ENCODE results near the gene CNTFR.

CNTFR gene

GRCh38 chr9:34635556-34635955, 46.0 kb upstream of the CNTFR start:
- ChIA-PET CTCF (interaction anchor here (0.5 to 2.1 kb wide), 7 partner anchors 25 to 688 kb away, joined by 3 to 10 read pairs (median 4); no protein-coding TSS in a partner anchor), POLR2A (ENCODE audit: low non-redundant PET) (interaction anchor here (0.6 to 1.1 kb wide), 3 partner anchors 11 to 230 kb away, joined by 3 read pairs; partner anchors contain the start of gene GALT)
- DNase-seq (ENCODE audit: low spot score) = no peak
- TF ChIP-seq, protein P1, sequence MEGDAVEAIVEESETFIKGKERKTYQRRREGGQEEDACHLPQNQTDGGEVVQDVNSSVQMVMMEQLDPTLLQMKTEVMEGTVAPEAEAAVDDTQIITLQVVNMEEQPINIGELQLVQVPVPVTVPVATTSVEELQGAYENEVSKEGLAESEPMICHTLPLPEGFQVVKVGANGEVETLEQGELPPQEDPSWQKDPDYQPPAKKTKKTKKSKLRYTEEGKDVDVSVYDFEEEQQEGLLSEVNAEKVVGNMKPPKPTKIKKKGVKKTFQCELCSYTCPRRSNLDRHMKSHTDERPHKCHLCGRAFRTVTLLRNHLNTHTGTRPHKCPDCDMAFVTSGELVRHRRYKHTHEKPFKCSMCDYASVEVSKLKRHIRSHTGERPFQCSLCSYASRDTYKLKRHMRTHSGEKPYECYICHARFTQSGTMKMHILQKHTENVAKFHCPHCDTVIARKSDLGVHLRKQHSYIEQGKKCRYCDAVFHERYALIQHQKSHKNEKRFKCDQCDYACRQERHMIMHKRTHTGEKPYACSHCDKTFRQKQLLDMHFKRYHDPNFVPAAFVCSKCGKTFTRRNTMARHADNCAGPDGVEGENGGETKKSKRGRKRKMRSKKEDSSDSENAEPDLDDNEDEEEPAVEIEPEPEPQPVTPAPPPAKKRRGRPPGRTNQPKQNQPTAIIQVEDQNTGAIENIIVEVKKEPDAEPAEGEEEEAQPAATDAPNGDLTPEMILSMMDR (conservative IDR thresholded peaks at IDR 0.05; ENCODE audit: low read depth) = no peak
- H3K27ac ChIP-seq = peak overlapping the region; percentile 79

GRCh38 chr9:34634551-34635248, 45.2 kb upstream of the CNTFR start:
- H3K27ac ChIP-seq = peak overlapping the region; percentile 79
- ChIA-PET POLR2A (ENCODE audit: low non-redundant PET) (interaction anchor here (0.6 to 1.1 kb wide), 4 partner anchors 12 to 162 kb away, joined by 3 to 10 read pairs (median 4); partner anchors contain the start of gene GALT), CTCF (interaction anchor here (0.5 to 2.1 kb wide), 22 partner anchors 9 to 1064 kb away, joined by 3 to 12 read pairs (median 6); partner anchors contain the start of genes DCTN3, GALT and IL11RA)
- TF ChIP-seq, protein P1 (conservative IDR thresholded peaks at IDR 0.05; ENCODE audit: low read depth) = no peak
- DNase-seq (ENCODE audit: low spot score) = no peak

DNA sequence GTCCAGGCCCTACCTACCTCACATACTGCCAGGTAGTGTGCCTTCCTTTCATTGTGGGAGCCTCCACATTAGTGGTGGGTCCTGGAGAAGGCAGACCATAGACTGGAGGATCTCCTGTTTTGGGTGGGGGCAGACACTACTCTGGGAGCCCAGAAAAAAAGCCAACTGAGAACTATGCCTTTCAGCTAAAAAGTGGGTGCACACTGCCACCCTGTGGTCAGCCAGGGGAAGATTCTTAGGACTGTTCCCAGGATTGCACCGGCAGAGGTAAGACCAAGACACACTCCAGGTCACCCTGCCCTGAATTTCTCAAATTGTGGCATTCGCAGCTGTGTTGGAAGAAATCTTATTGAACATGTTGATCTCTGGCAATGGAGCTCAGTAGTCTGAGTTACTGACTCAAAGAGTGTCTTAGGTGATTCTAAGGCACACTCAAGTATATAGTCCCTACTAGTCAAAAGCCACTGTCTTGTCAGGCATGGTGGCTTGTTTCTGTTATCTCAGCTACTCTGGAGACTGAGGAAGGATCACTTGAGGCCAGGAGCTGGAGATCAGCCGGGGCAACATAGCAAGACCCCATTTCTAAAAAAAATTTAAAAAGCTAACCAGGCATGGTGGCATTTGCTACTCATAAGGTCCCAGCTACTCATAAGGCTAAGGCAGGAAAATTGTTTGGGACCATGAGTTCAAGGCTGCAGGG, 44.5 kb upstream of the CNTFR start:
- CTCF ChIA-PET = interaction anchor here (0.6 to 2.1 kb wide), 25 partner anchors 9 to 1469 kb away, joined by 3 to 12 read pairs (median 6); partner anchors contain the start of genes DCTN3, GALT and IL11RA
- no peak overlapping the region for H3K27ac ChIP-seq
- POLR2A ChIA-PET (ENCODE audit: low non-redundant PET) = interaction anchor here (0.7 kb wide), 2 partner anchors 24 to 163 kb away, joined by 4 to 10 read pairs; no protein-coding TSS in a partner anchor
- DNase-seq (ENCODE audit: low spot score) = peak; percentile 87
- TF ChIP-seq, protein P1 (conservative IDR thresholded peaks at IDR 0.05; ENCODE audit: low read depth) = peak; percentile 98

DNA sequence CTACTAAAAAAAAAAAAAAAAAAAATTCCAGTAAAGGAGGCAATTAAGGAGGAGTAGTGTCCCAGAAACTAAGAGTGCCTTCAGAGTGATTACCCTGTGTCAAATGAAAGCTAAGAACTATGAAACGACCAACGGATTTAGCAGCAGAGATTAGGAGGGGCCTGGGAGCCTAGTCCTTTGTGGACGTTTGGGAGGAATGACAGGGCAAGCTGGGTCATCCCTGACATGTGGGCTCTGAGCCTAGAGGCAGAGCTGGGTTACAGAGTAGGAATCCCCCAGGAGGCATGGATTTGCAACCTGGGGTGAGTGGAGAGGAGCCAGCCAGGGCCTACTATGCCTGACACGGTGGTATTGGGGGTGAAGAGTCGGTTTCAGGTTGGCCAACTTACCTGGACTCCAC, 43.6 kb upstream of the CNTFR start:
- POLR2A ChIA-PET (ENCODE audit: low non-redundant PET) = no interaction called here
- CTCF ChIA-PET = interaction anchor here (0.6 to 2.1 kb wide), 19 partner anchors 8 to 1470 kb away, joined by 3 to 12 read pairs (median 6); partner anchors contain the start of genes DCTN3, ENHO and GALT
- H3K27ac ChIP-seq = no peak overlapping the region
- DNase-seq (ENCODE audit: low spot score) = no peak
- TF ChIP-seq, protein P1 (conservative IDR thresholded peaks at IDR 0.05; ENCODE audit: low read depth) = no peak

DNA sequence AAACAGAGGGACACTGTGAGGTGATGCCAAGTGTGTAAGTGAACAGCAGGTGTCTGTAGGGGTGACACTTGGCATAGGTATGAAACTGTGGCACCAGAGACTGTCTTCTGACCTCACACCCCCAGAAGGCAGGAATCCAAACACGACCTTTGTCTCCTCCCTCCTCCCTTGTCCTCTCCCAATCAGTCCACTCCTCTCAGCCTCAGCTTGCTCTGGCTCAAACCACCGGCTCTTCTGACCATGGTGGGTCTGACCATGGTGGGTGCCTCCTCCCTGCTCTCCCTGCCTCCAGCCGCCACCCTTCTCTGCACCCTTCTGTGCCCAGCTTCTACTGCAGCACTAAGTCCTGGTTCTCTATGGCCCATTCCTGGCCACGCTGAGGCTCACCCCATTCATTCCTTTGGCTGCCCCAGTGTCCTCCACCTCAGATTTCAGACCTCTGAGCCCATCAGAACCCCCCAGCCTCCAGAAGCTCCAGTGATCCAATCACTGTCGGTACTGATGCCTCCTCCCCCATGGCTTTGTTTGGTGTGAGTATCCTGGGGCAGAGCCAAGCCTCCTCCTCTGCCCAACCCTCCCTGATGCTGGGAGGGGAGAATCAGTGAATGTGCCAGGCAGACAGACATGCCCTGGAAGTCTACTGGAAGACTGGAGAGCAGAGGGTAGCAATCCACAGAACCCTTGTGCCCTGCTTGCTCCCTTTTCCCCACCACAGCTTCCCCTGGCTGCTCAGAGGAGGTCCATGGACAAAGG, 41.1 kb upstream of the CNTFR start:
- POLR2A ChIA-PET (ENCODE audit: low non-redundant PET) = no interaction called here
- CTCF ChIA-PET = no interaction called here
- peak; percentile 45 for DNase-seq (ENCODE audit: low spot score)
- TF ChIP-seq, protein P1 (conservative IDR thresholded peaks at IDR 0.05; ENCODE audit: low read depth) = no peak
- H3K27ac ChIP-seq = no peak overlapping the region

DNA sequence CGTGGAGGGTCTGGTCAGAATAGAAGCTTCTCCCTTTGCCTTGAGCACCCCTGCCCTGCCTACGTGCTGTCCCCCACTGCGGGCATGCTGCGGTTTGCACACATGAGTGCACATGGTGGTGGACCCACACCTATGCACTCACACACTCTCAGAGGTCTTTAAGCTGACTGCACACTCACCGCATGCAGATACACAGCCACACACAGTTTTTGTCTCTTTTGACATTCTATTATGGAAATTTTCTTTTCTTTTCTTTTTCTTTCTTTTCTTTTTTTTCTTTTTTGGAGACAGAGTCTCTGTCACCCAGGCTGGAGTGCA, 39.9 kb upstream of the CNTFR start:
- CTCF ChIA-PET = no interaction called here
- DNase-seq (ENCODE audit: low spot score) = no peak
- TF ChIP-seq, protein P1 (conservative IDR thresholded peaks at IDR 0.05; ENCODE audit: low read depth) = no peak
- POLR2A ChIA-PET (ENCODE audit: low non-redundant PET) = no interaction called here
- H3K27ac ChIP-seq = no peak overlapping the region

All from RWPE1 (cell line).